Measurements from ENCODE around the gene DUSP2.
"Not testable (repeated sequence)": the region's sequence is repeated elsewhere in the genome, so short reads cannot be mapped to it uniquely, and the experiment has no call there.

The DUSP2 gene

GRCh38 chr2:96147593-96148201 is 2.5 kb upstream of the DUSP2 start:
- DNase-seq (ENCODE audit: low read depth in 2 of 2): no peak

GRCh38 chr2:96146881-96147592 is 1.8 kb upstream of the DUSP2 start:
- no peak for DNase-seq (ENCODE audit: low read depth in 2 of 2)

GRCh38 chr2:96146153-96146880 is 1.1 kb upstream of the DUSP2 start:
- DNase-seq (ENCODE audit: low read depth in 2 of 2): peak; percentile 88 to 91

GRCh38 chr2:96145848-96146152 is 560 bp upstream of the DUSP2 start:
- DNase-seq (ENCODE audit: low read depth in 2 of 2): no peak

- no peak for DNase-seq (ENCODE audit: low read depth in 2 of 2)
Observed at GRCh38 chr2:96144481-96145035, 682 bp downstream of the DUSP2 start.

- no peak for DNase-seq (ENCODE audit: low read depth in 2 of 2)
Observed at GRCh38 chr2:96143848-96144480, 1.3 kb downstream of the DUSP2 start.

- DNase-seq (ENCODE audit: low read depth in 2 of 2): no peak
Observed at GRCh38 chr2:96143231-96143847, 1.9 kb downstream of the DUSP2 start.

- DNase-seq (ENCODE audit: low read depth in 2 of 2): peak; percentile 79 to 88
Observed at GRCh38 chr2:96142217-96143113, 2.8 kb downstream of the DUSP2 start.

GRCh38 chr2:96141624-96141967 is 3.6 kb downstream of the DUSP2 start:
- not testable (repeated sequence) for DNase-seq (ENCODE audit: low read depth in 2 of 2)

GRCh38 chr2:96140941-96141623 is 4.2 kb downstream of the DUSP2 start:
- DNase-seq (ENCODE audit: low read depth in 2 of 2): no peak

- DNase-seq (ENCODE audit: low read depth in 2 of 2): no peak
Observed at GRCh38 chr2:96139181-96139758, 6.0 kb downstream of the DUSP2 start.

- DNase-seq (ENCODE audit: low read depth in 2 of 2): no peak
Observed at GRCh38 chr2:96138179-96139145, 6.8 kb downstream of the DUSP2 start, which contains the start of gene ASTL. ASTL (minus strand) TSS chr2:96138502; CDS start chr2:96138436, 66 bp downstream.

GRCh38 chr2:96137321-96138178 is 7.7 kb downstream of the DUSP2 start:
- DNase-seq (ENCODE audit: low read depth in 2 of 2): no peak

- no peak for DNase-seq (ENCODE audit: low read depth in 2 of 2)
Observed at GRCh38 chr2:96136129-96136720, 9.0 kb downstream of the DUSP2 start.

GRCh38 chr2:96135621-96136020 is 9.6 kb downstream of the DUSP2 start:
- DNase-seq (ENCODE audit: low read depth in 2 of 2): no peak

GRCh38 chr2:96135171-96135570 is 10.1 kb downstream of the DUSP2 start:
- DNase-seq (ENCODE audit: low read depth in 2 of 2): no peak

GRCh38 chr2:96134421-96134820 is 10.8 kb downstream of the DUSP2 start:
- no peak for DNase-seq (ENCODE audit: low read depth in 2 of 2)

All from stimulated activated CD4-positive, alpha-beta T cell treated with anti-CD3 and anti-CD28 coated beads, Interleukin-15, amount 100 ng/mL, for 48 hours (primary cell).